Neural crest cell (in vitro differentiated cells): Measurements from ENCODE around the gene DCLRE1A. TPM values are rescaled to one million over a fixed set of nuclear protein-coding genes. Genes with fewer than 3 reads are reported as not detected.

Experiments
- DNase-seq: peaks from one replicate; pipeline ENCODE4 v3.0.0; 2021; ENCODE audit warnings: low read depth, mixed read lengths, low spot score
- H3K27ac Mint-ChIP-seq: one replicate; pipeline ENCODE4 v1.8.0; 2021; ENCODE audit warnings: mild to moderate bottlenecking, mixed read lengths; ENCODE audit not compliant: unreplicated experiment
- H3K27me3 Mint-ChIP-seq: 2 replicates; pipeline ENCODE4 v1.8.0; 2021; ENCODE audit warnings: low read depth, mild to moderate bottlenecking, mixed read lengths
- H3K36me3 Mint-ChIP-seq: 2 replicates; pipeline ENCODE4 v1.8.0; 2021; ENCODE audit warnings: low read depth, mild to moderate bottlenecking, mixed read lengths
- H3K4me1 Mint-ChIP-seq: 2 replicates; pipeline ENCODE4 v1.8.0; 2021; ENCODE audit warnings: mixed read lengths
- H3K4me3 Mint-ChIP-seq: one replicate; pipeline ENCODE4 v1.8.0; 2021; ENCODE audit warnings: mild to moderate bottlenecking, mixed read lengths
- H3K9me3 Mint-ChIP-seq: 2 replicates; pipeline ENCODE4 v1.8.0; 2021; ENCODE audit warnings: mixed read lengths
- CTCF ChIP-seq: fragments of 200-600 bp; sonication (generic); conservative IDR thresholded peaks from 2 replicates; pipeline ENCODE4 v1.5.0; 2021; ENCODE audit warnings: antibody characterized with exemption, mild to moderate bottlenecking
- total RNA-seq: library from RNA; stranded (reverse); gene quantifications from 2 replicates; pipeline ENCODE4 v1.2.1, GENCODE V29; 2021

Gene DCLRE1A
- total RNA-seq, 1 donor from 2014 or later, result 19.4 TPM

DNA sequence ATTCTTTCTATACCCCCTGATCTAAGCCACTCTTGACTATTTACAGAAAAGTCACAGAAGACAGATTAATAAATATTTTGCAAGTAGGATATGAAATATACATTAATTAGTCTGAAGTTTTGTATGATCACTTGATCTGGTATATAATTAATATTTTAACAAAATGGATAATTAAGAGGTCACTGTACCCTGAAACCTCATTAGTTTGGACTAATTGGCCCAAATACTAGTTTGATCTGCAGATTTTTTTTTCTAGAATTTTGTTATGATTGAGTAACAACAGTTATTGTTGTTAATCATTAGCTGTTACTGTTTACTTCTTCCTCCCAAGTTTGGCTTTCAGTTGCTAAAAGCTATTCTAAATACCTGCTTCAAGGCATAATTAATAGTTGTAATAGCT lies 3.3 kb upstream of the DCLRE1A start:
- Mint-ChIP-seq H3K9me3 (no peaks in the 10 kb centered on the region), H3K27ac (no peak overlapping the region), H3K4me3 (peak overlapping the region; percentile 70), H3K4me1 (peaks cover 55% of the 10 kb centered on the region), H3K27me3 (no peaks in the 10 kb centered on the region), H3K36me3 (peaks cover 27% of the 10 kb centered on the region)
- TF ChIP-seq CTCF, result no peak
- no peak for DNase-seq

- Mint-ChIP-seq H3K4me1 (peaks cover 55% of the 10 kb centered on the region), H3K27ac (no peak overlapping the region), H3K36me3 (peaks cover 24% of the 10 kb centered on the region), H3K4me3 (peak overlapping the region; percentile 98), H3K27me3 (no peaks in the 10 kb centered on the region), H3K9me3 (no peaks in the 10 kb centered on the region)
- no peak for TF ChIP-seq CTCF
- DNase-seq, result no peak
These were observed 2.7 kb upstream of the DCLRE1A start for GRCh38 chr10:113856563-113856962.

DNA sequence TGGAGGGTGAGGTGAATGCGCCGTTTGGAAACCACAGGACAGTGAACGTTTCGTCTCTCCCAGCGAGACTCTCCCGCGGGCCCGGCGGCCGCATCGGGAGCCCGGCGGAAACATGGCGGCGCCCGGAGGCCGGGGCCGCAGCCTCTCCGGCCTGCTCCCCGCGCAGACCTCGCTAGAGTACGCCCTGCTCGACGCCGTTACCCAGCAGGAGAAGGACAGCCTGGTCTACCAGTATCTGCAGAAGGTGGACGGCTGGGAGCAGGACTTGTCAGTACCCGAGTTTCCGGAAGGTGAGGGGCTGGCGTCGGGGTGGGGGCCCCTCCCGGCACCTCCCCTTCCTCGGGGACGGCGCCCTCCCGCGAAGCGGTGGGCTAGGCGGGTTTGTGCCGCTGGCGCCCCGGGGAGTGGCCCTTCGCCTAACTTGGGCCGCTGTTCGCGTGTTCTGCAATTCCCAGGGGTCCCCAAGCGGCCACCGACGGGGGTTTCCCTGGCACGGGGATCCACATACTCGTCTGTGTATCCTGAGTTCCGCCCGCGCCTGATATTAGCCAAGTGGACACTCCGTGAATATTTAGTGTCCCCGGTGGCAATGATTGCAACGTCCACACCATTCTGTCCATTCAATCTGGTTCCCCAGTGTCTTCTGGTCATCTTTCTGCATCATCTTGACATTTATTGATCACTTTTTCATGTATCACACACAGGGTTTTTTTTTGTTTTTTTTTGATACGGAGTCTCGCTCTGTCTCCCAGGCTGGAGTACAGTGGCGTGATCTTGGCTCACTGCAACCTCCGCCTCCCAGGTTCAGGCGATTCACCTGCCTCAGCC lies 1.1 kb upstream of the DCLRE1A start:
- Mint-ChIP-seq H3K4me3 (peak overlapping the region; percentile 98), H3K27ac (peak overlapping the region; percentile 99), H3K27me3 (no peaks in the 10 kb centered on the region), H3K36me3 (peaks cover 15% of the 10 kb centered on the region), H3K9me3 (no peaks in the 10 kb centered on the region), H3K4me1 (peaks cover 59% of the 10 kb centered on the region)
- peak; percentile 53 for DNase-seq
- TF ChIP-seq CTCF, result peak; percentile 35

DNA sequence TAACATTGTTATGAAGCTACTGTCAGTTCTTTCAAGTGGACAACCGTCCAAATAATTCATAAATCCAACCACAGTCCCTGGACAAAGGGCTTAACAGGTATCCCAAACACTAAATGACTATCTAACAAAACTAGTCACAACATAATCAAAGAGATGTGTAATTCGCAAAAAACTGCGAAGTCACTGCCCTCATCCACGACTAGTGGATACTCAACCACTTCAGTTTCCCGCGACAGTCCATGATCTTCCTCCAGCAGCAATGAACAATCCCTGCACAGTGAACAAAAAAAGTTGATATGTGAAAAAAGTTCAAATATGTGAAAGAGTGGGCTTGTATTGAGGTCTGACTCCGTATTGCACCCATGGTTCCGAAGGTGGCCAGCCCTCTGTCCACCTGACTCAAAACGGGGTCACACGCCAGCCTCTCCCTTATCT lies 287 bp downstream of the DCLRE1A start:
- Mint-ChIP-seq H3K4me3 (peak overlapping the region; percentile 98), H3K27ac (peak overlapping the region; percentile 99), H3K4me1 (peaks cover 68% of the 10 kb centered on the region), H3K9me3 (no peaks in the 10 kb centered on the region), H3K27me3 (no peaks in the 10 kb centered on the region), H3K36me3 (peaks cover 9% of the 10 kb centered on the region)
- DNase-seq, result no peak
- TF ChIP-seq CTCF, result no peak

DNA sequence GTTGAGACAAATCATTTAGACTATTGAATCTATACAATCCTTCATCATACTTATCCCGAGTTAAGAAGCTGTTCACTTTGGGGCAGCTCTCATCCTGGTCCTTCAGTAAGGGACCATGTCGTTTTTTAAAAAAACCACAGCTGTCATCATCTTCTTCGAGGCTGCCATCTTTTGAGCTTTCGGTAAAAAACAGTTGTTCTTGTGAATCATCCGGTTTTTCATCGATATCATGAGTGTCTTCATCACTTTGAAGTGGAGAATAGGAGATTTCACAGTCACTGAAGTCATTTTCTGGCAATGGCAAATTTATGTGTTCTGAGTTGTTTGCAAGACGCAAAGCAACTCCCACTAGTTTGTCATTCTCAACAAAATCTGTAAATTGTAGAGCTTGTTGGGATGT lies 3.9 kb downstream of the DCLRE1A start:
- no peak for DNase-seq
- Mint-ChIP-seq H3K27ac (no peak overlapping the region), H3K27me3 (no peaks in the 10 kb centered on the region), H3K4me3 (peak overlapping the region; percentile 68), H3K36me3 (peaks cover 11% of the 10 kb centered on the region), H3K4me1 (peaks cover 45% of the 10 kb centered on the region), H3K9me3 (no peaks in the 10 kb centered on the region)
- TF ChIP-seq CTCF, result no peak
